ENCODE results near the gene RAB3GAP2.
"Not testable (repeated sequence)": the region's sequence is repeated elsewhere in the genome, so short reads cannot be mapped to it uniquely, and the experiment has no call there.

DNA sequence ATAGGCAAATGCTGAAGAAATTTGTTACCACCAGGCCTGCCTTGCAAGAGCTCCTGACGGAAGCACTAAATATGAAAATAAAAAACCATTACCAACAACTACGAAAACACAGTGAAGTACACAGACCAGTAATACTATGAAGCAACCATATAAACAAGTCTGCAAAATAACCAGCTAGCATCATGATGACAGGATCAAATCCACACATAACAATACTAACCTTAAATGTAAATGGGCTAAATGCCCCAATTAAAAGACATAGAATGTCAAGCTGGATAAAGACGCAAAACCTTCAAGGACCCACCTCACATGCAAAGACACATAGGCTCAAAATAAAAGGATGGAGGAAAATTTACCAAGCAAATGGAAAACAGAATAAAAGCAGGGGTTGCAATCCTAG, 16.1 kb downstream of the RAB3GAP2 start:
- TF ChIP-seq POLR2A (IDR thresholded peaks at IDR 0.05; ENCODE audit: insufficient read depth in 1 of 2, low read depth in 2 of 2, low read length in 2 of 2); POLR2AphosphoS5 (IDR thresholded peaks at IDR 0.05; ENCODE audit: low read depth, low read length); SMC3 (IDR thresholded peaks at IDR 0.05; ENCODE audit: low read length); CTCF (CRISPR knock-in tag; IDR thresholded peaks at IDR 0.05); HNF4A (CRISPR knock-in tag; IDR thresholded peaks at IDR 0.05); MAX (IDR thresholded peaks at IDR 0.05); ZNF691 (CRISPR knock-in tag; IDR thresholded peaks at IDR 0.05; ENCODE audit: borderline replicate concordance, low read depth); PHF5A (CRISPR knock-in tag; IDR thresholded peaks at IDR 0.05; ENCODE audit: low read depth, unreplicated experiment); DNMT1 (CRISPR knock-in tag; IDR thresholded peaks at IDR 0.05): not testable (repeated sequence)
